NCI-H187 treated with DMSO at 0.1 percent for 48 hours (cell line): ENCODE results near the gene GFAP.

Experiments used
- DNase-seq: peaks from one replicate; lab custom pipeline; 2025; lab: John Stamatoyannopoulos, UW

Gene GFAP

GRCh38 chr17:44862278-44862914, 52.9 kb downstream of the GFAP start:
- DNase-seq: no peak

- no peak for DNase-seq
Measured at GRCh38 chr17:44859701-44860100, 55.6 kb downstream of the GFAP start.

- no peak for DNase-seq
Measured at GRCh38 chr17:44854192-44854591, 61.1 kb downstream of the GFAP start.
